ENCODE measurements around the gene OXA1L.

GRCh38 chr14:22735096-22735495, 31.4 kb upstream of the OXA1L start:
- TF ChIP-seq CTCF (conservative IDR thresholded peaks at IDR 0.05; ENCODE audit: low read depth, low read length), result no peak
- no peak for TF ChIP-seq EZH2 (IDR thresholded peaks at IDR 0.05; ENCODE audit: borderline replicate concordance, low read depth, low read length, poor library complexity, severe bottlenecking)
